ENCODE data around the gene MYO3B.

DNA sequence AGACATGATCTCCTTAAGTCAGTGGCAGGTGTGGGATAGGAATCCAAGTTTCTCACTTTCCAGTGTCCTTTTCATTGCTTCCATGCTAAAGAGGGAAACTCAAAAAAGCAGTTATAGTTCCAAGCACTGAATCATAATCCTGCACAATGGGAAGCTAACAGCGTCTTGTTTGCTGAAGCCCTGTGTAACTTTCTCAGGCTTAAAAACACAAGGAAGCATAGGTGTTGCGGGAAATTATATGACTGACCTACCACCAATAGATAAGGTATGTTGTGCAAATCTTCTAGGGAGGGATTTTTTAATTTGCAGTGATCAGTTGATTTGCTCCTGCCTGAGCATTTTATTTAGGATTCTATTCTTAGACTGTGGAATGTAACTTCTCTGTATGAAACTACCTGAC, 250.9 kb downstream of the MYO3B start:
- TF ChIP-seq, protein P1, sequence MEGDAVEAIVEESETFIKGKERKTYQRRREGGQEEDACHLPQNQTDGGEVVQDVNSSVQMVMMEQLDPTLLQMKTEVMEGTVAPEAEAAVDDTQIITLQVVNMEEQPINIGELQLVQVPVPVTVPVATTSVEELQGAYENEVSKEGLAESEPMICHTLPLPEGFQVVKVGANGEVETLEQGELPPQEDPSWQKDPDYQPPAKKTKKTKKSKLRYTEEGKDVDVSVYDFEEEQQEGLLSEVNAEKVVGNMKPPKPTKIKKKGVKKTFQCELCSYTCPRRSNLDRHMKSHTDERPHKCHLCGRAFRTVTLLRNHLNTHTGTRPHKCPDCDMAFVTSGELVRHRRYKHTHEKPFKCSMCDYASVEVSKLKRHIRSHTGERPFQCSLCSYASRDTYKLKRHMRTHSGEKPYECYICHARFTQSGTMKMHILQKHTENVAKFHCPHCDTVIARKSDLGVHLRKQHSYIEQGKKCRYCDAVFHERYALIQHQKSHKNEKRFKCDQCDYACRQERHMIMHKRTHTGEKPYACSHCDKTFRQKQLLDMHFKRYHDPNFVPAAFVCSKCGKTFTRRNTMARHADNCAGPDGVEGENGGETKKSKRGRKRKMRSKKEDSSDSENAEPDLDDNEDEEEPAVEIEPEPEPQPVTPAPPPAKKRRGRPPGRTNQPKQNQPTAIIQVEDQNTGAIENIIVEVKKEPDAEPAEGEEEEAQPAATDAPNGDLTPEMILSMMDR (IDR thresholded peaks at IDR 0.05; ENCODE audit: control extremely low read depth in 1 of 3, insufficient read depth in 1 of 3, low read depth in 1 of 3, low read length in 3 of 3): no peak
- TF ChIP-seq CEBPB (IDR thresholded peaks at IDR 0.05; ENCODE audit: low read depth, low read length) (no peak), JUND (IDR thresholded peaks at IDR 0.05; ENCODE audit: low read length) (no peak), RAD21 (IDR thresholded peaks at IDR 0.05 in 1 of 2, conservative IDR thresholded peaks at IDR 0.05 in 1 of 2; ENCODE audit: low read depth in 2 of 2, low read length in 2 of 2) (no peak), POLR2A (IDR thresholded peaks at IDR 0.05; ENCODE audit: control extremely low read depth in 1 of 2, low read depth in 2 of 2, low read length in 2 of 2) (no peak), KDM1A (IDR thresholded peaks at IDR 0.05; ENCODE audit: borderline replicate concordance, low read length) (no peak), NRF1 (IDR thresholded peaks at IDR 0.05; ENCODE audit: low read depth, low read length) (no peak), YY1 (IDR thresholded peaks at IDR 0.05; ENCODE audit: low read depth, low read length) (no peak), GTF2F1 (IDR thresholded peaks at IDR 0.05; ENCODE audit: borderline replicate concordance, low read depth, low read length) (no peak), BCL11A (IDR thresholded peaks at IDR 0.05; ENCODE audit: low read depth in 2 of 2, low read length in 2 of 2) (no peak), GABPA (IDR thresholded peaks at IDR 0.05; ENCODE audit: borderline replicate concordance, insufficient read depth, low read length) (no peak)
- TF ChIP-seq, protein P2, sequence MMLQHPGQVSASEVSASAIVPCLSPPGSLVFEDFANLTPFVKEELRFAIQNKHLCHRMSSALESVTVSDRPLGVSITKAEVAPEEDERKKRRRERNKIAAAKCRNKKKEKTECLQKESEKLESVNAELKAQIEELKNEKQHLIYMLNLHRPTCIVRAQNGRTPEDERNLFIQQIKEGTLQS (IDR thresholded peaks at IDR 0.05; ENCODE audit: insufficient read depth, low read depth, low read length): no peak
